Left lung (tissue), 10 donors: ENCODE measurements around the gene MCUR1. TPM values are rescaled to one million over a fixed set of nuclear protein-coding genes. Genes with fewer than 3 reads are reported as not detected.

ENCODE experiments used
- ATAC-seq: fragments of 200-7000 bp; cut with Tn5 transposase; one replicate; pipeline ENCODE4 v1.9.1; 2020; ENCODE audit warnings: moderate library complexity
- DNase-seq, 4 donors: peaks; one replicate each; pipeline ENCODE4 v3.0.0-alpha.2; 2013 to 2020
- H3K27ac ChIP-seq, 2 donors: fragments of 200-600 bp; sonication (generic) in 1 of 2; one replicate each; pipeline versions ENCODE4 v1.5.0 to v1.8.0; 2020 to 2021
- H3K27me3 ChIP-seq, 2 donors: fragments of 200-600 bp; sonication (generic) in 1 of 2; one replicate each; pipeline versions ENCODE4 v1.5.0 to v1.8.0; 2020 to 2021
- H3K36me3 ChIP-seq, 2 donors: fragments of 200-600 bp; sonication (generic) in 1 of 2; one replicate each; pipeline versions ENCODE4 v1.5.0 to v1.8.0; 2020 to 2021
- H3K4me1 ChIP-seq, 2 donors: fragments of 200-600 bp; one replicate each; pipeline ENCODE4 v1.8.0; 2021
- H3K4me3 ChIP-seq, 2 donors: fragments of 200-600 bp; sonication (generic) in 1 of 2; one replicate each; pipeline versions ENCODE4 v1.5.0 to v1.8.0; 2020 to 2021; ENCODE audit warnings: mild to moderate bottlenecking in 1 of 2
- H3K9me3 ChIP-seq, 2 donors: fragments of 200-600 bp; sonication (generic) in 1 of 2; one replicate each; pipeline versions ENCODE4 v1.5.0 to v1.8.0; 2020 to 2021
- intact Hi-C, 2 donors: fragments of 100-400 bp; cut with DNase I; formaldehyde crosslinking; loops; one replicate each; pipeline versions ENCODE4 v1.11.2 to v1.14.2; 2022
- polyA plus RNA-seq, 6 donors: library from polyadenylated mRNA; unstranded; fragments of 120-200 nt; gene quantifications; one replicate each; pipeline ENCODE4 v1.2.1, GENCODE V29; 2013; ENCODE audit not compliant: insufficient read length in 6 of 6
- total RNA-seq, 2 donors: library from RNA; stranded (reverse); fragmentation: NEBNext Ultra II Directional; extraction: Animal tissue kit (Norgen Biotek cat#: 25700); gene quantifications; one replicate each; pipeline ENCODE4 v1.2.1, GENCODE V29; 2021
- TF ChIP-seq, protein P1 (sequence below), 2 donors: fragments of 200-600 bp; sonication (generic) in 1 of 2; IDR thresholded peaks; one replicate each; pipeline versions ENCODE4 v1.5.0 to v1.8.0; 2021; ENCODE audit warnings: antibody characterized with exemption in 2 of 2
- donor health status: DM: no; HTN: yes; CAD: no.
- donor health status: DM: no; HTN: no; CAD: no.

The MCUR1 gene
- total and polyA plus RNA-seq, 8 donors, result 25.3 to 41.1 (median 32.4) TPM

GRCh38 chr6:13827032-13827431 lies 12.7 kb upstream of the MCUR1 start:
- intact Hi-C loops, result no loop called here
- no peaks in the 10 kb centered on the region for H3K4me1 ChIP-seq
- no peak overlapping the region for H3K27ac ChIP-seq
- ATAC-seq (no peak), DNase-seq (no peak)
- H3K36me3 ChIP-seq, result no peaks in the 10 kb centered on the region
- no peaks in the 10 kb centered on the region for H3K9me3 ChIP-seq
- no peak overlapping the region for H3K4me3 ChIP-seq
- TF ChIP-seq, protein P1, sequence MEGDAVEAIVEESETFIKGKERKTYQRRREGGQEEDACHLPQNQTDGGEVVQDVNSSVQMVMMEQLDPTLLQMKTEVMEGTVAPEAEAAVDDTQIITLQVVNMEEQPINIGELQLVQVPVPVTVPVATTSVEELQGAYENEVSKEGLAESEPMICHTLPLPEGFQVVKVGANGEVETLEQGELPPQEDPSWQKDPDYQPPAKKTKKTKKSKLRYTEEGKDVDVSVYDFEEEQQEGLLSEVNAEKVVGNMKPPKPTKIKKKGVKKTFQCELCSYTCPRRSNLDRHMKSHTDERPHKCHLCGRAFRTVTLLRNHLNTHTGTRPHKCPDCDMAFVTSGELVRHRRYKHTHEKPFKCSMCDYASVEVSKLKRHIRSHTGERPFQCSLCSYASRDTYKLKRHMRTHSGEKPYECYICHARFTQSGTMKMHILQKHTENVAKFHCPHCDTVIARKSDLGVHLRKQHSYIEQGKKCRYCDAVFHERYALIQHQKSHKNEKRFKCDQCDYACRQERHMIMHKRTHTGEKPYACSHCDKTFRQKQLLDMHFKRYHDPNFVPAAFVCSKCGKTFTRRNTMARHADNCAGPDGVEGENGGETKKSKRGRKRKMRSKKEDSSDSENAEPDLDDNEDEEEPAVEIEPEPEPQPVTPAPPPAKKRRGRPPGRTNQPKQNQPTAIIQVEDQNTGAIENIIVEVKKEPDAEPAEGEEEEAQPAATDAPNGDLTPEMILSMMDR (IDR thresholded peaks at IDR 0.05), result no peak
- no peaks in the 10 kb centered on the region for H3K27me3 ChIP-seq

GRCh38 chr6:13825871-13826270 lies 11.5 kb upstream of the MCUR1 start:
- Histone ChIP-seq H3K36me3 (no peaks in the 10 kb centered on the region), H3K9me3 (no peaks in the 10 kb centered on the region), H3K27ac (no peak overlapping the region), H3K4me1 (no peaks in the 10 kb centered on the region), H3K4me3 (no peak overlapping the region), H3K27me3 (no peaks in the 10 kb centered on the region)
- TF ChIP-seq, protein P1 (IDR thresholded peaks at IDR 0.05), result no peak
- intact Hi-C loops, result no loop called here
- no peak for DNase-seq
- ATAC-seq, result no peak

- Histone ChIP-seq H3K36me3 (no peaks in the 10 kb centered on the region), H3K27me3 (no peaks in the 10 kb centered on the region), H3K9me3 (no peaks in the 10 kb centered on the region), H3K4me3 (no peak overlapping the region), H3K4me1 (peaks cover 0 to 12% of the 10 kb centered on the region in 2 donors), H3K27ac (no peak overlapping the region)
- TF ChIP-seq, protein P1 (IDR thresholded peaks at IDR 0.05), result no peak
- intact Hi-C loops, result no loop called here
- ATAC-seq, result no peak
- DNase-seq, result no peak
Observed at GRCh38 chr6:13818341-13818740, 4.0 kb upstream of the MCUR1 start.

- DNase-seq (no peak), ATAC-seq (no peak)
- H3K36me3 ChIP-seq, result no peaks in the 10 kb centered on the region
- peaks cover 17 to 41% of the 10 kb centered on the region in 2 donors for H3K4me1 ChIP-seq
- intact Hi-C loops, result no loop called here
- no peaks in the 10 kb centered on the region for H3K27me3 ChIP-seq
- H3K9me3 ChIP-seq, result no peaks in the 10 kb centered on the region
- H3K27ac ChIP-seq, result peak overlapping the region; percentile 92 to 97
- peak overlapping the region; percentile 76 to 83 for H3K4me3 ChIP-seq
- TF ChIP-seq, protein P1 (IDR thresholded peaks at IDR 0.05), result no peak
Observed at GRCh38 chr6:13814938-13815575, 700 bp upstream of the MCUR1 start.

DNA sequence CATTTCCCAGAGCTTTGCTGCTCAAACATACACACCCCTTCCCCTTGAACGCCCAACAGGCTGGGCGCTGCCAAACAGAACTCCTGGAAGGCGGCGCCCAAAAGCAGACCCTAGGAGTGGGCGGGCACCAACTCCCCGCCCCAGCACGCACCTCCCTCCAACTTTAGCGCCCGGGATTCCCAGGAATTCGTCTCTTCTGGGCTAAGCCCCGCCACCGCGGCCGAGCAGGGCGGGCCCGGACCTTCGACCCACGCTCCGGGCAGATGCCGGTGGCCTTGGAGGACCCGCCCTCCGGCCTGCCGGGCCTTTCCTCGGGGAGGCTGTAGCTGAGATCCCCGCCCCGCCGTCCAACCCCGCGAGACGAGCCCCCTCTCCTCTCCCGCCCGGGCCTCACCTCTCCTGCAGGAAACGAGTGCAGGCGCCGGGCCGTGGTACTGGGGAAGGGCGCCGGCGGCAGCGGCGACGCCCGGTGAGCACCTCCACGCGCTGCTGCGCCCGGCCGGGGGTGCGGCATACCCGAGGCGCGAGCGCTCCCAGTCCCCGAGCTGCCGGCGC lies 659 bp downstream of the MCUR1 start:
- ATAC-seq (peak; percentile 65), DNase-seq (peak; percentile 69 to 90 (median 80))
- H3K9me3 ChIP-seq, result no peaks in the 10 kb centered on the region
- intact Hi-C loops, result no loop called here
- peak overlapping the region; percentile 92 to 97 for H3K27ac ChIP-seq
- no peaks in the 10 kb centered on the region for H3K36me3 ChIP-seq
- TF ChIP-seq, protein P1 (IDR thresholded peaks at IDR 0.05), result no peak
- peaks cover 17 to 41% of the 10 kb centered on the region in 2 donors for H3K4me1 ChIP-seq
- H3K27me3 ChIP-seq, result no peaks in the 10 kb centered on the region
- peak overlapping the region; percentile 76 to 83 for H3K4me3 ChIP-seq
